ENCODE results near the gene CMC1.

DNA sequence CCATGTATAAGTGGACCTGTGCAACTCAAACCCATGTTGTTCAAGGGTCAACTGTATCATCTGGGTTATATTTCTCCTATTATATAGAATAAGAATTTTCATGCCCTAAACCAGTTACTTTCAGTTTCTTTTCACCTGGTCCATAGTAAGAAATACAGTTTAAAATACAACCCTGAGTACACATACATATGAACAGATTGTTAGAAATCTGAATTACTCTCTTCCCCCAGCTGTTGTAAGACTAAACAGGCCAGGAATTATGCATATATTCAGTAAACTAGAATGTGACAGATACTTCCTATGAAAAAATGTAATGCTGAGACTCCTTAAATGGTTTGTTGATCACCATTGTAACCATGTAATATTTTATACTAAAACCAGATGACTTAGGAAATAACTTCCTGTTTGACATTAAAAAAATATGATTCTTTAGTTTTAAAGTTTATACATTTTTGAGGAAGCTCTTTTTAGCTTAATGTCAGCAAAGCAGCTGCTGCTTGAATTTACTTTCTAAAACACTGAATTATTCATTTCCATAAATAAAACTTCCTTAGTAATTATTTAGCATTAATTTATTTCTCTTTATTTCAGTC lies 54.6 kb downstream of the CMC1 start:
- TF ChIP-seq EHMT2 (IDR thresholded peaks at IDR 0.05; ENCODE audit: low read depth) (no peak), CEBPB (IDR thresholded peaks at IDR 0.05) (no peak), MYC (IDR thresholded peaks at IDR 0.05; ENCODE audit: borderline replicate concordance, low read length) (no peak), CHD4 (IDR thresholded peaks at IDR 0.05; ENCODE audit: borderline replicate concordance) (no peak), POLR2A (IDR thresholded peaks at IDR 0.05; ENCODE audit: low read length) (no peak), RFX5 (IDR thresholded peaks at IDR 0.05) (no peak), CBX8 (IDR thresholded peaks at IDR 0.05) (no peak), RAD21 (conservative IDR thresholded peaks at IDR 0.05 in 1 of 2, IDR thresholded peaks at IDR 0.05 in 1 of 2) (no peak)
- TF ChIP-seq, protein P1, sequence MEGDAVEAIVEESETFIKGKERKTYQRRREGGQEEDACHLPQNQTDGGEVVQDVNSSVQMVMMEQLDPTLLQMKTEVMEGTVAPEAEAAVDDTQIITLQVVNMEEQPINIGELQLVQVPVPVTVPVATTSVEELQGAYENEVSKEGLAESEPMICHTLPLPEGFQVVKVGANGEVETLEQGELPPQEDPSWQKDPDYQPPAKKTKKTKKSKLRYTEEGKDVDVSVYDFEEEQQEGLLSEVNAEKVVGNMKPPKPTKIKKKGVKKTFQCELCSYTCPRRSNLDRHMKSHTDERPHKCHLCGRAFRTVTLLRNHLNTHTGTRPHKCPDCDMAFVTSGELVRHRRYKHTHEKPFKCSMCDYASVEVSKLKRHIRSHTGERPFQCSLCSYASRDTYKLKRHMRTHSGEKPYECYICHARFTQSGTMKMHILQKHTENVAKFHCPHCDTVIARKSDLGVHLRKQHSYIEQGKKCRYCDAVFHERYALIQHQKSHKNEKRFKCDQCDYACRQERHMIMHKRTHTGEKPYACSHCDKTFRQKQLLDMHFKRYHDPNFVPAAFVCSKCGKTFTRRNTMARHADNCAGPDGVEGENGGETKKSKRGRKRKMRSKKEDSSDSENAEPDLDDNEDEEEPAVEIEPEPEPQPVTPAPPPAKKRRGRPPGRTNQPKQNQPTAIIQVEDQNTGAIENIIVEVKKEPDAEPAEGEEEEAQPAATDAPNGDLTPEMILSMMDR (IDR thresholded peaks at IDR 0.05) = no peak
- TF ChIP-seq, protein P2, sequence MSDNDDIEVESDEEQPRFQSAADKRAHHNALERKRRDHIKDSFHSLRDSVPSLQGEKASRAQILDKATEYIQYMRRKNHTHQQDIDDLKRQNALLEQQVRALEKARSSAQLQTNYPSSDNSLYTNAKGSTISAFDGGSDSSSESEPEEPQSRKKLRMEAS (IDR thresholded peaks at IDR 0.05) = no peak
- TF ChIP-seq, protein P3, sequence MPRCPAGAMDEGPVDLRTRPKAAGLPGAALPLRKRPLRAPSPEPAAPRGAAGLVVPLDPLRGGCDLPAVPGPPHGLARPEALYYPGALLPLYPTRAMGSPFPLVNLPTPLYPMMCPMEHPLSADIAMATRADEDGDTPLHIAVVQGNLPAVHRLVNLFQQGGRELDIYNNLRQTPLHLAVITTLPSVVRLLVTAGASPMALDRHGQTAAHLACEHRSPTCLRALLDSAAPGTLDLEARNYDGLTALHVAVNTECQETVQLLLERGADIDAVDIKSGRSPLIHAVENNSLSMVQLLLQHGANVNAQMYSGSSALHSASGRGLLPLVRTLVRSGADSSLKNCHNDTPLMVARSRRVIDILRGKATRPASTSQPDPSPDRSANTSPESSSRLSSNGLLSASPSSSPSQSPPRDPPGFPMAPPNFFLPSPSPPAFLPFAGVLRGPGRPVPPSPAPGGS (IDR thresholded peaks at IDR 0.05) = no peak
- TF ChIP-seq, protein P4, sequence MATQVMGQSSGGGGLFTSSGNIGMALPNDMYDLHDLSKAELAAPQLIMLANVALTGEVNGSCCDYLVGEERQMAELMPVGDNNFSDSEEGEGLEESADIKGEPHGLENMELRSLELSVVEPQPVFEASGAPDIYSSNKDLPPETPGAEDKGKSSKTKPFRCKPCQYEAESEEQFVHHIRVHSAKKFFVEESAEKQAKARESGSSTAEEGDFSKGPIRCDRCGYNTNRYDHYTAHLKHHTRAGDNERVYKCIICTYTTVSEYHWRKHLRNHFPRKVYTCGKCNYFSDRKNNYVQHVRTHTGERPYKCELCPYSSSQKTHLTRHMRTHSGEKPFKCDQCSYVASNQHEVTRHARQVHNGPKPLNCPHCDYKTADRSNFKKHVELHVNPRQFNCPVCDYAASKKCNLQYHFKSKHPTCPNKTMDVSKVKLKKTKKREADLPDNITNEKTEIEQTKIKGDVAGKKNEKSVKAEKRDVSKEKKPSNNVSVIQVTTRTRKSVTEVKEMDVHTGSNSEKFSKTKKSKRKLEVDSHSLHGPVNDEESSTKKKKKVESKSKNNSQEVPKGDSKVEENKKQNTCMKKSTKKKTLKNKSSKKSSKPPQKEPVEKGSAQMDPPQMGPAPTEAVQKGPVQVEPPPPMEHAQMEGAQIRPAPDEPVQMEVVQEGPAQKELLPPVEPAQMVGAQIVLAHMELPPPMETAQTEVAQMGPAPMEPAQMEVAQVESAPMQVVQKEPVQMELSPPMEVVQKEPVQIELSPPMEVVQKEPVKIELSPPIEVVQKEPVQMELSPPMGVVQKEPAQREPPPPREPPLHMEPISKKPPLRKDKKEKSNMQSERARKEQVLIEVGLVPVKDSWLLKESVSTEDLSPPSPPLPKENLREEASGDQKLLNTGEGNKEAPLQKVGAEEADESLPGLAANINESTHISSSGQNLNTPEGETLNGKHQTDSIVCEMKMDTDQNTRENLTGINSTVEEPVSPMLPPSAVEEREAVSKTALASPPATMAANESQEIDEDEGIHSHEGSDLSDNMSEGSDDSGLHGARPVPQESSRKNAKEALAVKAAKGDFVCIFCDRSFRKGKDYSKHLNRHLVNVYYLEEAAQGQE (IDR thresholded peaks at IDR 0.05) = no peak

Measured in A549 (cell line).